H1 (cell line): ENCODE measurements around the gene PELI2.

ENCODE experiments used
- EGR1 ChIP-seq: IDR thresholded peaks from 2 replicates; pipeline ENCODE4 v1.6.1; 2011; ENCODE audit warnings: low read depth, low read length, borderline replicate concordance
- EP300 ChIP-seq, 2 experiments: IDR thresholded peaks; 1 replicate in 1 of 2; 2 replicates in 1 of 2; pipeline ENCODE4 v1.6.1; 2011 to 2012; ENCODE audit warnings: low read depth in 2 of 2, low read length in 2 of 2, mild to moderate bottlenecking in 2 of 2, borderline replicate concordance in 1 of 2, inconsistent platforms in 1 of 2, moderate library complexity in 1 of 2
- MAX ChIP-seq: IDR thresholded peaks from 2 replicates; pipeline ENCODE4 v1.6.1; 2012; ENCODE audit warnings: inconsistent platforms
- RFX5 ChIP-seq: IDR thresholded peaks from 2 replicates; pipeline ENCODE4 v1.6.1; 2011; ENCODE audit warnings: low read depth, low read length, improper control_type of control experiment, borderline replicate concordance
- SIN3A ChIP-seq, 2 experiments: IDR thresholded peaks in 1 of 2; conservative IDR thresholded peaks in 1 of 2; 2 replicates each; pipeline ENCODE4 v1.6.1; 2011 to 2012; ENCODE audit warnings: low read length in 2 of 2, improper control_type of control experiment in 1 of 2, low read depth in 1 of 2, mild to moderate bottlenecking in 1 of 2
- TF ChIP-seq, protein P1 (sequence below), 3 experiments: IDR thresholded peaks; 1 replicate in 2 of 3; 2 replicates in 1 of 3; pipeline versions ENCODE4 v1.5.1 to v1.6.1; 2011; ENCODE audit warnings: low read length in 3 of 3, mild to moderate bottlenecking in 3 of 3, inconsistent platforms in 2 of 3, low read depth in 1 of 3, moderate library complexity in 1 of 3; ENCODE audit not compliant: insufficient read depth in 1 of 3; ENCODE audit errors: control extremely low read depth in 1 of 3

DNA sequence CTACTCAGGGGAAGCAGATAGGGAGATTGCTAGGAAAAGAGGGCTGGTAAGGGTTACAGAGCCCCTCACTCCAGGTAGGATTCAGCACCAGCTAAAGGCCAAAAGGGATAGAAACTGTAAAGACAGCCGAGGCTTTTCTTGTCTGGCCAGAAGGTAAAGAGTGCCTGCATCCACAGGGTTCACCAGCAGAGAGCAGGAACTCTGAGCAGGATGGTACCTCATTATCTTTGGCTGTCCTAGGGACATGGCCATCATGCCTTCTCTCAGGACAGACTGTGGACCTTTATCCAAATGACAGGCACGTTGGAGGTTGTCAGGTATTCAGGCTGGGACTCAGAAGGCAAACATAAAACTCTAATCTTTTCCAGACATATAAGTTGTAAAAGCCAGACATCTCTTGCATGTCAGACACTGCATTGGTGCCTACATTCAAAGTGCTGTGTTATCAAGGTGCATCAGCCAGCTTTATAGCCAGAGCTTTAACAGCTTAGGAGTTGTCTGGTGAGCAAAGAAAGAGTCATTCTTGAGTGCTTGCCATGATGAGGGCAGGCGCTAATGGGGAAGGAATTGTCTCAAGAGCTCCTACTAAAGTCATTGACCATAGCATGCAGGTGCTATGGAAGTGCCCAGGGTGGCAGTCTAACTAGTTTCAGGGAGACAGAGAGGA is 89.5 kb downstream of the PELI2 start:
- no peak for TF ChIP-seq MAX
- TF ChIP-seq EP300 (IDR thresholded peaks at IDR 0.05; ENCODE audit: borderline replicate concordance in 1 of 2, low read depth in 2 of 2, low read length in 2 of 2), result no peak
- TF ChIP-seq, protein P1, sequence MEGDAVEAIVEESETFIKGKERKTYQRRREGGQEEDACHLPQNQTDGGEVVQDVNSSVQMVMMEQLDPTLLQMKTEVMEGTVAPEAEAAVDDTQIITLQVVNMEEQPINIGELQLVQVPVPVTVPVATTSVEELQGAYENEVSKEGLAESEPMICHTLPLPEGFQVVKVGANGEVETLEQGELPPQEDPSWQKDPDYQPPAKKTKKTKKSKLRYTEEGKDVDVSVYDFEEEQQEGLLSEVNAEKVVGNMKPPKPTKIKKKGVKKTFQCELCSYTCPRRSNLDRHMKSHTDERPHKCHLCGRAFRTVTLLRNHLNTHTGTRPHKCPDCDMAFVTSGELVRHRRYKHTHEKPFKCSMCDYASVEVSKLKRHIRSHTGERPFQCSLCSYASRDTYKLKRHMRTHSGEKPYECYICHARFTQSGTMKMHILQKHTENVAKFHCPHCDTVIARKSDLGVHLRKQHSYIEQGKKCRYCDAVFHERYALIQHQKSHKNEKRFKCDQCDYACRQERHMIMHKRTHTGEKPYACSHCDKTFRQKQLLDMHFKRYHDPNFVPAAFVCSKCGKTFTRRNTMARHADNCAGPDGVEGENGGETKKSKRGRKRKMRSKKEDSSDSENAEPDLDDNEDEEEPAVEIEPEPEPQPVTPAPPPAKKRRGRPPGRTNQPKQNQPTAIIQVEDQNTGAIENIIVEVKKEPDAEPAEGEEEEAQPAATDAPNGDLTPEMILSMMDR (IDR thresholded peaks at IDR 0.05; ENCODE audit: control extremely low read depth in 1 of 3, insufficient read depth in 1 of 3, low read depth in 1 of 3, low read length in 3 of 3), result no peak
- no peak for TF ChIP-seq SIN3A (conservative IDR thresholded peaks at IDR 0.05 in 1 of 2, IDR thresholded peaks at IDR 0.05 in 1 of 2; ENCODE audit: low read depth in 1 of 2, low read length in 2 of 2)
- no peak for TF ChIP-seq RFX5
- TF ChIP-seq EGR1, result no peak
